K562 (cell line): ENCODE results near the gene TBC1D17. TPM values are rescaled to one million over a fixed set of nuclear protein-coding genes. Genes with fewer than 3 reads are reported as not detected.

ENCODE experiments used
- CBFA2T3 ChIP-seq: fragments of 450-650 bp; IDR thresholded peaks from 2 replicates; pipeline ENCODE4 v1.6.1; 2017
- CEBPB ChIP-seq: fragments of 450-650 bp; IDR thresholded peaks from 2 replicates; pipeline ENCODE4 v1.6.1; 2016; ENCODE audit warnings: missing genetic modification characterization, missing compliant biosample characterization
- MAZ ChIP-seq, 2 experiments: fragments of 450-650 bp in 1 of 2; sonication (generic) in 1 of 2; formaldehyde crosslinking; IDR thresholded peaks in 1 of 2; conservative IDR thresholded peaks in 1 of 2; 2 replicates each; pipeline versions ENCODE4 v1.4.0 to v1.5.0; 2020; ENCODE audit warnings: mild to moderate bottlenecking in 1 of 2, missing genetic modification reagents in 1 of 2
- MECOM ChIP-seq: fragments of 250-450 bp; sonication (Bioruptor Pico); IDR thresholded peaks from 2 replicates; pipeline ENCODE4 v1.8.0; 2022; ENCODE audit warnings: inconsistent platforms
- SAFB ChIP-seq: fragments of 200-400 bp; formaldehyde crosslinking; IDR thresholded peaks from 2 replicates; pipeline ENCODE4 v1.6.1; 2017; ENCODE audit warnings: low read depth, low read length, borderline replicate concordance
- SREBF2 ChIP-seq: sonication (generic); formaldehyde crosslinking; IDR thresholded peaks from 2 replicates; pipeline ENCODE4 v1.4.0; 2020; ENCODE audit warnings: mild to moderate bottlenecking, missing genetic modification reagents
- SRSF3 ChIP-seq: fragments of 200-400 bp; formaldehyde crosslinking; IDR thresholded peaks from 2 replicates; pipeline ENCODE4 v1.6.1; 2016; ENCODE audit warnings: mild to moderate bottlenecking, low read length, moderate library complexity; ENCODE audit not compliant: insufficient read depth
- TARDBP ChIP-seq: fragments of 450-650 bp; IDR thresholded peaks from 2 replicates; pipeline ENCODE4 v1.6.1; 2016
- ZFP30 ChIP-seq: fragments of 250-450 bp; sonication (Bioruptor Pico); IDR thresholded peaks from 2 replicates; pipeline ENCODE4 v1.8.0; 2022; ENCODE audit warnings: moderate library complexity, mild to moderate bottlenecking, inconsistent platforms, borderline replicate concordance
- ZFPM2 ChIP-seq: fragments of 250-450 bp; sonication (Bioruptor Pico); IDR thresholded peaks from 2 replicates; pipeline ENCODE4 v1.5.1; 2022; ENCODE audit warnings: mild to moderate bottlenecking
- ZNF165 ChIP-seq: fragments of 250-450 bp; sonication (Bioruptor Pico); IDR thresholded peaks from 2 replicates; pipeline ENCODE4 v1.4.0; 2020; ENCODE audit warnings: borderline replicate concordance
- ZNF239 ChIP-seq: fragments of 250-450 bp; sonication (Bioruptor Pico); IDR thresholded peaks from 2 replicates; pipeline ENCODE4 v1.4.0; 2020; ENCODE audit warnings: mild to moderate bottlenecking
- ZNF766 ChIP-seq: fragments of 200-800 bp; sonication (Bioruptor generic); conservative IDR thresholded peaks from 2 replicates; pipeline ENCODE4 v1.6.1; 2016; ENCODE audit warnings: missing genetic modification characterization, missing compliant biosample characterization
- polyA plus RNA-seq, 8 experiments: library from polyadenylated mRNA; depleted of rRNA in 4 of 8; stranded (reverse) in 5 of 8; unstranded in 3 of 8; fragments of >200 nt; fragmentation: Nextera tagmentation in 2 of 8; fragmentation: Illumina TruSeq in 1 of 8; extraction: Ambion mirVana in 2 of 8; extraction: Trizol in 1 of 8; gene quantifications; 2 replicates each; pipeline versions ENCODE4 v1.2.1 to v1.2.3, GENCODE V29; 2011 to 2014; ENCODE audit warnings: inconsistent platforms in 1 of 8, missing spikeins in 1 of 8
- total RNA-seq, 7 experiments: library from RNA; depleted of rRNA in 6 of 7; stranded (reverse); fragments of >200 nt in 6 of 7; fragmentation: Illumina TruSeq in 2 of 7; extraction: Trizol in 2 of 7; gene quantifications; 2 replicates each; pipeline versions ENCODE4 v1.2.1 to v1.2.3, GENCODE V29; 2011 to 2021; ENCODE audit warnings: low replicate concordance in 1 of 7
- TF ChIP-seq, protein P1 (sequence below): fragments of 450-650 bp; formaldehyde crosslinking; IDR thresholded peaks from 2 replicates; pipeline ENCODE4 v1.4.0; 2020; ENCODE audit warnings: mild to moderate bottlenecking, moderate library complexity
- TF ChIP-seq, protein P2 (sequence below): fragments of 450-650 bp; formaldehyde crosslinking; IDR thresholded peaks from 2 replicates; pipeline ENCODE4 v1.4.0; 2022; ENCODE audit warnings: missing genetic modification characterization
- TF ChIP-seq, protein P3 (sequence below): fragments of 250-450 bp; sonication (Bioruptor Pico); IDR thresholded peaks from 2 replicates; pipeline ENCODE4 v1.8.0; 2022; ENCODE audit warnings: inconsistent platforms, mild to moderate bottlenecking, moderate library complexity, borderline replicate concordance
- TF ChIP-seq, protein P4 (sequence below): fragments of 450-650 bp; formaldehyde crosslinking; IDR thresholded peaks from 2 replicates; pipeline ENCODE4 v1.4.0; 2020; ENCODE audit warnings: mild to moderate bottlenecking, moderate library complexity
- TF ChIP-seq, protein P5 (sequence below): fragments of 450-650 bp; formaldehyde crosslinking; IDR thresholded peaks from 2 replicates; pipeline ENCODE4 v1.4.0; 2022; ENCODE audit warnings: mild to moderate bottlenecking, moderate library complexity
- TF ChIP-seq, protein P6 (sequence below): fragments of 250-450 bp; sonication (Bioruptor Pico); IDR thresholded peaks from 2 replicates; pipeline ENCODE4 v1.5.0; 2020; ENCODE audit warnings: mild to moderate bottlenecking, borderline replicate concordance

Gene TBC1D17
- total and polyA plus RNA-seq, 9 of the 15 experiments (the other 6 are each of a cell fraction or from before 2014, with no cell fraction given), result 0.42 to 16.0 (median 3.8) TPM

DNA sequence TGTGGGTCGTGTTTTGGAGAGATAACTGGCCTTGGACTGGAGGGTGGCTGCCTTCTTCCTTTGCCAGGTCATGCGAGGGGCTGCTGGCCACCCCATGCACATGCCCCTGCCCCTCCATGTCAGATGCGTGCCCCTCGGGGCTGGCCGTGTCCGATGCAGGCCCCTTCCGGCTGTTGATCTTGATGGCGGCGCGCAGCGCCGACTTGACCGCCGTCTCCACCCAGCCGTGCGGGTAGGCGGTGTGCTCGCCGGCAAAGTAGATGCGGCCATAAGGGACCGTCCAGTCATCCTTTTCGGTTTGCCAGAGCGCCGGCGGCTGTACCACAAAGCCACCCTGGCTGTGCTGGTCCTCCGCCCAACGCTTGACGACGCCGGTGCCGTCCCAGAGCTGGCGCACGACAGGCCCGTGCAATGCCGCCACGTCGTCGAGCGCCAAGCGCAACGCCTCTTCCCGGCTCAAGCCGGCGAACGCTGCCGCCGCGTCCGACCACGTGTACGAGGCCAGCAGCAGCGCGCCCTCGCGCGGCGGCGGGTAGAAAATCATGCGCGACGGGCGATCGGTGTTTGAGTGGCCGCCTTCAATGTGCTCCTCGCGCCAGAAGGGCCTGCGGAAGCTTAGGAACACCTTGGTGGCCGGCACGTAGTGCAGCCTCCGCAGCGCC, 12.3 kb downstream of the TBC1D17 start (continued):
- TF ChIP-seq MAZ (CRISPR knock-in tag; conservative IDR thresholded peaks at IDR 0.05 in 1 of 2, IDR thresholded peaks at IDR 0.05 in 1 of 2) (peak; percentile 71 to 95), CEBPB (tag) (no peak), ZNF165 (CRISPR knock-in tag) (no peak), ZNF239 (CRISPR knock-in tag) (no peak), ZFP30 (CRISPR knock-in tag) (no peak), TARDBP (peak; percentile 73), SRSF3 (no peak), MECOM (CRISPR knock-in tag) (no peak), SAFB (peak; percentile 42; the same call in 1 of the 2 replicates), CBFA2T3 (0 out of 2 replicates have a peak, but pooled peaks have one; percentile 27), ZFPM2 (CRISPR knock-in tag) (no peak), SREBF2 (CRISPR knock-in tag) (peak; percentile 35; the same call in 1 of the 2 replicates), ZNF766 (CRISPR knock-in tag) (peak; percentile 83; the same call in 1 of the 2 replicates)
- TF ChIP-seq, protein P1, sequence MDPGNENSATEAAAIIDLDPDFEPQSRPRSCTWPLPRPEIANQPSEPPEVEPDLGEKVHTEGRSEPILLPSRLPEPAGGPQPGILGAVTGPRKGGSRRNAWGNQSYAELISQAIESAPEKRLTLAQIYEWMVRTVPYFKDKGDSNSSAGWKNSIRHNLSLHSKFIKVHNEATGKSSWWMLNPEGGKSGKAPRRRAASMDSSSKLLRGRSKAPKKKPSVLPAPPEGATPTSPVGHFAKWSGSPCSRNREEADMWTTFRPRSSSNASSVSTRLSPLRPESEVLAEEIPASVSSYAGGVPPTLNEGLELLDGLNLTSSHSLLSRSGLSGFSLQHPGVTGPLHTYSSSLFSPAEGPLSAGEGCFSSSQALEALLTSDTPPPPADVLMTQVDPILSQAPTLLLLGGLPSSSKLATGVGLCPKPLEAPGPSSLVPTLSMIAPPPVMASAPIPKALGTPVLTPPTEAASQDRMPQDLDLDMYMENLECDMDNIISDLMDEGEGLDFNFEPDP, result no peak
- TF ChIP-seq, protein P2, sequence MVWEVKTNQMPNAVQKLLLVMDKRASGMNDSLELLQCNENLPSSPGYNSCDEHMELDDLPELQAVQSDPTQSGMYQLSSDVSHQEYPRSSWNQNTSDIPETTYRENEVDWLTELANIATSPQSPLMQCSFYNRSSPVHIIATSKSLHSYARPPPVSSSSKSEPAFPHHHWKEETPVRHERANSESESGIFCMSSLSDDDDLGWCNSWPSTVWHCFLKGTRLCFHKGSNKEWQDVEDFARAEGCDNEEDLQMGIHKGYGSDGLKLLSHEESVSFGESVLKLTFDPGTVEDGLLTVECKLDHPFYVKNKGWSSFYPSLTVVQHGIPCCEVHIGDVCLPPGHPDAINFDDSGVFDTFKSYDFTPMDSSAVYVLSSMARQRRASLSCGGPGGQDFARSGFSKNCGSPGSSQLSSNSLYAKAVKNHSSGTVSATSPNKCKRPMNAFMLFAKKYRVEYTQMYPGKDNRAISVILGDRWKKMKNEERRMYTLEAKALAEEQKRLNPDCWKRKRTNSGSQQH (CRISPR knock-in tag), result 0 out of 2 replicates have a peak, but pooled peaks have one; percentile 9
- TF ChIP-seq, protein P3, sequence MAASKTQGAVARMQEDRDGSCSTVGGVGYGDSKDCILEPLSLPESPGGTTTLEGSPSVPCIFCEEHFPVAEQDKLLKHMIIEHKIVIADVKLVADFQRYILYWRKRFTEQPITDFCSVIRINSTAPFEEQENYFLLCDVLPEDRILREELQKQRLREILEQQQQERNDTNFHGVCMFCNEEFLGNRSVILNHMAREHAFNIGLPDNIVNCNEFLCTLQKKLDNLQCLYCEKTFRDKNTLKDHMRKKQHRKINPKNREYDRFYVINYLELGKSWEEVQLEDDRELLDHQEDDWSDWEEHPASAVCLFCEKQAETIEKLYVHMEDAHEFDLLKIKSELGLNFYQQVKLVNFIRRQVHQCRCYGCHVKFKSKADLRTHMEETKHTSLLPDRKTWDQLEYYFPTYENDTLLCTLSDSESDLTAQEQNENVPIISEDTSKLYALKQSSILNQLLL (CRISPR knock-in tag), result no peak
- TF ChIP-seq, protein P4, sequence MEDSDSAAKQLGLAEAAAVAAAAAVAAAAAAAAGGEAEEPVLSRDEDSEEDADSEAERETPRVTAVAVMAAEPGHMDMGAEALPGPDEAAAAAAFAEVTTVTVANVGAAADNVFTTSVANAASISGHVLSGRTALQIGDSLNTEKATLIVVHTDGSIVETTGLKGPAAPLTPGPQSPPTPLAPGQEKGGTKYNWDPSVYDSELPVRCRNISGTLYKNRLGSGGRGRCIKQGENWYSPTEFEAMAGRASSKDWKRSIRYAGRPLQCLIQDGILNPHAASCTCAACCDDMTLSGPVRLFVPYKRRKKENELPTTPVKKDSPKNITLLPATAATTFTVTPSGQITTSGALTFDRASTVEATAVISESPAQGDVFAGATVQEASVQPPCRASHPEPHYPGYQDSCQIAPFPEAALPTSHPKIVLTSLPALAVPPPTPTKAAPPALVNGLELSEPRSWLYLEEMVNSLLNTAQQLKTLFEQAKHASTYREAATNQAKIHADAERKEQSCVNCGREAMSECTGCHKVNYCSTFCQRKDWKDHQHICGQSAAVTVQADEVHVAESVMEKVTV (CRISPR knock-in tag), result no peak
- TF ChIP-seq, protein P5, sequence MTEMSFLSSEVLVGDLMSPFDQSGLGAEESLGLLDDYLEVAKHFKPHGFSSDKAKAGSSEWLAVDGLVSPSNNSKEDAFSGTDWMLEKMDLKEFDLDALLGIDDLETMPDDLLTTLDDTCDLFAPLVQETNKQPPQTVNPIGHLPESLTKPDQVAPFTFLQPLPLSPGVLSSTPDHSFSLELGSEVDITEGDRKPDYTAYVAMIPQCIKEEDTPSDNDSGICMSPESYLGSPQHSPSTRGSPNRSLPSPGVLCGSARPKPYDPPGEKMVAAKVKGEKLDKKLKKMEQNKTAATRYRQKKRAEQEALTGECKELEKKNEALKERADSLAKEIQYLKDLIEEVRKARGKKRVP, result no peak; the same call in 1 of the 2 replicates
- TF ChIP-seq, protein P6, sequence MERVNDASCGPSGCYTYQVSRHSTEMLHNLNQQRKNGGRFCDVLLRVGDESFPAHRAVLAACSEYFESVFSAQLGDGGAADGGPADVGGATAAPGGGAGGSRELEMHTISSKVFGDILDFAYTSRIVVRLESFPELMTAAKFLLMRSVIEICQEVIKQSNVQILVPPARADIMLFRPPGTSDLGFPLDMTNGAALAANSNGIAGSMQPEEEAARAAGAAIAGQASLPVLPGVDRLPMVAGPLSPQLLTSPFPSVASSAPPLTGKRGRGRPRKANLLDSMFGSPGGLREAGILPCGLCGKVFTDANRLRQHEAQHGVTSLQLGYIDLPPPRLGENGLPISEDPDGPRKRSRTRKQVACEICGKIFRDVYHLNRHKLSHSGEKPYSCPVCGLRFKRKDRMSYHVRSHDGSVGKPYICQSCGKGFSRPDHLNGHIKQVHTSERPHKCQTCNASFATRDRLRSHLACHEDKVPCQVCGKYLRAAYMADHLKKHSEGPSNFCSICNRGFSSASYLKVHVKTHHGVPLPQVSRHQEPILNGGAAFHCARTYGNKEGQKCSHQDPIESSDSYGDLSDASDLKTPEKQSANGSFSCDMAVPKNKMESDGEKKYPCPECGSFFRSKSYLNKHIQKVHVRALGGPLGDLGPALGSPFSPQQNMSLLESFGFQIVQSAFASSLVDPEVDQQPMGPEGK, result no peak
